NCI-H1417 treated with DMSO at 0.1 percent for 48 hours (cell line): Measurements from ENCODE around the gene NCKAP5.

Experiments
- DNase-seq: peaks from one replicate; lab custom pipeline; 2025; lab: John Stamatoyannopoulos, UW

Gene NCKAP5

DNA sequence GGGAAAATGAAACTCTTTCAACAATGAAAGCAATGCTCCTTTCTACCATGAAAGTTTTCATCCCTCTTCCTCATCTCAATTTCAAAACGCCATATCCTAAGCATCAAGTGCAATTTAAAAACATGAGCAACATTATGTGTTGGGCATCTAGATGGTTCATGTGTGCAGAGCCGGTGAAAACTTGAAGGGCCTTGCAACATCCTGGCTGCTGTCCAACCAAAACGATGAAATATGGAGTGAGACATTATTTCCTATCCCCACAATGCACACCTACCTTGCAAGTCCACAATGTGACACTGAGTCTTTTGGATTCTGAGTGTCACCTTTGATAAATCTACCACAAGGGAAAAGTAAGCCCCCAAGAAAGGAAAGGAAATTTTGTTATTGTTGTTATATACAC, 110.0 kb downstream of the NCKAP5 start:
- DNase-seq = no peak

DNA sequence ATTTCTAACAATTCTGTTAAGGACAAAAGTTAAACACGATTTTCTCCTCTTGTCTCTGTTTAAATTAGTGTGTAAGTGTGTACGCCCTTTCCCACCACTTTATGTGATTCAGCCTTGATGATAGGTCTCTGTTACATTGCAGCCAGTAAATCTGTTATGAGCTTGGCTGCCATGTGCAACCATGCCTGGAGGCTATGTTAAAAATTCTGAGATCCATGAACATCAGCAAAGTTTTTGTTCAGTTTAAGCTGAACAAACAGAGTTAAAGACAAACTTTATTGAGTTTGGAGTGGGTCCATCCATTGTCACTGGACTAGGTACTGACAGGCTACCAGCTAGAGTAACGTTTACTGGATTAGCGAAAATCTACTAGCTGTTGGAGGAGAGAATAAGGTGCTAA, 110.4 kb downstream of the NCKAP5 start:
- no peak for DNase-seq

DNA sequence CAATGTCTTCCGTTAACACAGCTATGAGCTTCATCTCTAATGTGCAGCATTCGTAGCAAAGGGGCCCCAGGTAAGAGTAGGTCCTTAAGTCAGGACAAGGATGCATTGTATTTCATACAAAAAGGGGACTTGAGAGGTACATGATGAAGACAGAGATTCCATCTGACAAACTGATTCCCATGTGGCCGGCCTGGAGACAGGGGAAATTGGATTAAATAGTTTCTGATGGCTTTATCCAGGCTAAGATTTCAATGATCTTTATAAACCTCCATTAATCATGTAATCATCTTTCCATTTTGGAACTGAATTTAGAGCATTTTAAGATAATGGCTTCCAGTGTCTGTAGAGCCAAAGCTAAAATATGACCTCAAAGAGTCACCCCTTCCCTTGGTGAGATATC, 111.3 kb downstream of the NCKAP5 start:
- DNase-seq = no peak

DNA sequence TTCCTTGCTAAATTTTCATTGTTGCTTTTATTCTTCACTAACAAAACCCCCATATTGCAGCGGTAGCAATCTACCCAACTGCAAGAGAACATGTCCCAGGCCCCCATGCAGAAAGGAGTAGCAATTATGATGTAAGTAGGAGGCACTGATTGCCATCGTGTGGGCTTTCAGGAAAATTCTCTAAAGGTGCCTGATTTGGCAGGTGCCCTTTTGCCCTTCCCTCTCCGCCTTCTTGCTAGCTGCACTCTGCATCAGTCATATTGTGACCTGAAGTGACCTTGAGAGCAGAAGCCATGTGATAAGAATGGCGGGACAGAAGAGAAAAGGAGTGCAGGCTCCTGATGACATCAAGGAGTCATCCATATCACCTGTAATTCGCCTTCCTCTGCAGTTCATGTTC, 112.1 kb downstream of the NCKAP5 start:
- DNase-seq = no peak

DNA sequence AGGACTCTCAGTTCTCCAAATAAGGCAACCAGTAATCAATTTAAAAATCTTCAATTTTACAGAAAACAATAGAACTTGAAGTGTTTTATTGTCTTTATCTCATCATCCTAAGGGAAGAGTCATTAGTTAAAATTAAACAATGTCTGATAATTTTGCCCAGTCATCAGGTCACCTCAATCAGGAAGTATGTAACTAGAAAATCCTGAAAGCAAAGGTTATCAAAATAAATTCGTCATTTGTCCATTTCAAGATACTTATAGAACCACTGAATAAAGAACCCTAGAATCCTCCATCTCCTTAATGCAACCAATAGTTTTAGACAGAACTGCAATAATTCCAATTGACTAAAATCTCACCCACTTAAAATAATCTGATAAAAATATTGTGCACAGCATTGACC, 115.2 kb downstream of the NCKAP5 start:
- no peak for DNase-seq

DNA sequence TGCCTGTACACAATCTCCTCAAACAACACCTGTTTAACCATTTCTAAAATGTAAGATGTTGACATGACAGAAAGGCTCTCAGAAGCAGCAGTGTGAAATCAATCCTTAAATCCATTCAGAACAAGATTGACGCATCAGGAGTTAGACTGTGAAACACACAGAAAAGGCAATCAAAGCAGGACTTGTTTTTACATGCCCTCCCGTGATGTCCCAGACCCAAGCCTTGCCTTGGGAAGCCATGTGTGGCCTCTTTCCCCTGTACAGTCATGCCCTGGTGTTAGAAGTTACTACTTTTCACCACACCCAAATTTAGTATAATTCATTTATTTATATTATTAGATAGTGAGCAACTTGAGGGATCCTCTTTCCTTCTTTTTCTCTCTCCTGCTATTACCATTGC, 115.7 kb downstream of the NCKAP5 start:
- DNase-seq = no peak

DNA sequence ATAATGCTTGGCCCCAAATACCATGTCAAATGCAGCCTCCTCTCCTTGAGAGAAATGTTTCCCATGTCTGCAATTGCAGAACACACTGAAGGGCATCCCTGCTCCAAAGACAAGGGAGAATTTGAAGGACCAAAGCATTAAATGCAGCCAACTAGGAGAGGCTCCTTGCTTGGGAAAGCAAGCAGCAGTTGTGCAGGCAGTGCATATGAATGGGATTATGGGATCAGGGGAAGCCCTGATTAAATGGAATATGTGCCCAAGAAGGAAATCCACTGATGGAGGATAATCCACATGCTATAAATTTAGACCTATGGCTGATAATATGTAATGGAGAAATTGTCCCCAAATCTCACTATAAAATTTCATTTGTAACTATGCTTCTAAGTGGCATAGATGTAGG, 116.1 kb downstream of the NCKAP5 start:
- DNase-seq = no peak

DNA sequence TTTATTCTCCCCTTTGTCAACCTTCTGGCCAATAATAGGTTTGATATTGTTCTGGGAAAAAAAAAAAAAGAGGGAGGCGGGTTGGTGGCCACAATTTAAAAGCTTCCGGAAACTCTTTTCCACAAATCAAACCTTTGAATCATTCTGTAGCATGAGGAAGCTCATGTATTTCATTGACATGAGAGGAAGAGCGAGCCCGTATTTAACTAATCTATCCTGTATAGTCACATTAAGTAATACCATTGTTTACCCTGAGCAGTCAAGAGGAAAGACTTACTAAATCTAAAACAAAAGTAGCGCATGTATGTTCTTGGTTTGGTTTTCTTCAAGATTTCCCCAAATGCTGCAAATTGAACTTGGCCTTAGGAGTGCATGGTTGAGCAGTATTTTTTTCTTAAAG, 120.1 kb downstream of the NCKAP5 start:
- DNase-seq = no peak

DNA sequence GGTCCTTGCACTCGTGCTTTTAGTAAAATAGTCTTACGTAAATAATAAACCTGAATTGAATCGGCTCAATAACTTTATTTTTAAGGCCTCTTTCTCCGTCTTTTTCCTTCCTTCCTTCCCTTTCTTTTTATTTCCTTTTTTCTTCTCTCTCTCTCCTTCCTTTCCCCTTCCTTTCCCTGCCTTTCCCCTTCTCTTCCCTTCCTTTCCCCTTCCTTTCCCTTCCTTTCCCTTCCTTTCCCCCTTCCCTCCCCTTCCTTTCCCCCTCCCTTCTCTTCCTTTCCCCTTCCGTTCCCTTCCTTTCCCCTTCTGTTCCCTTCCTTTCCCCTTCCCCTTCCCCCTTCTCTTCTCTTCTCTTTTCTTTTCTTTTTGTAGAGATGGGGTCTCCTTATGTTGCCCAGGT, 121.0 kb downstream of the NCKAP5 start:
- no peak for DNase-seq

DNA sequence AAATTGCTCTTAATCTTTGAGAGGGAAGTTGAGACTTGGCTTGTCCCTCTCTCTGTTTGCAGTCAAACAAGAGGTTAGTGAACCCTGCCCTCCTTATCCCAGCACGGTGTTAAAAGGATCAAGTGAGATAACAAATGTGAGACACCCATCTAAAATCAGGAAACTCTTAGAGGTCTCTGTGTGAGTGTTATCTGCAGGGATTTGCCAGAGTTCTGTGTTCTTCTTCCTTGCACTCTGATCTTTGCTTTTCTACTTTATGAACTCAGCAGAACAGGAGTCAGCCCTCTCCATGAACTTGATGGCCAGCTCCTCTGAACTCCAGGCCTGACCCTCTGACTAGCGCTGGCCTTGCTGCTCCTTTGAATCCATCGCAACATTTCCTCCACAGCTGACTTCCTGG, 123.8 kb downstream of the NCKAP5 start:
- no peak for DNase-seq

DNA sequence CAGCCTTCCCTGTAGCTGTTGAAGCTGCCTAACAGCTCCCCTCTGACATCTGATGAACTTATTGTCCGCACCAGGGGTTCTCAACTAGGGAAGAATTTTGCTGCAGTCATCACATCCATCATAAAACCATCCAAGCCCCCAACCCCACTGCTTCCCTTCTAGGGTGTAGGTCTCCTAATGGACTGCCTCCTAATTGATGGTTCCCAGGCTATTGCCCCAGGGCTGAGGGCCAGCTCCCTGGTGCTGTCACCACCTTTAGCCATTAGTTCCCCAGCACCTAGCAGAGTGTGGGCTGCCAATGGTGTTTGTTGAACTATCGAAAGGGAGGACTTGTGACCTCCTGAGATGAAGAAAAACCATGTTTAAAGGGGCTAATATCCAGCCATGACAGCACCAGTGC, 125.9 kb downstream of the NCKAP5 start:
- no peak for DNase-seq

DNA sequence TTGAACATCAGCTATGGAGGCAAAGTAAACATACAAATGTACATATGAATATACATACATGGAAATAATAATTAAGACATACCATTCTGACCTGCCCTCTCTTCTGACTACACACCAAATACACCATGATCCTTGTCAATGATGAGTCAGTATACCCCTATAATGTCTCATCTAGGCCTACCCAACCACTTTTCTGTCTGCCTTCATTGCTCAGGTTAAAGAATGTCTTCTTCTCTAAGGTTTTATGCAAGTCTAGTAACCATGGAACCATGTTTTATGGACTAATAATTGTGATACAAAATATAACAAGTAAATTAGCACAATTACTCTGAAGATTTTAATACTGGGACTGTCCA, 128.7 kb downstream of the NCKAP5 start:
- no peak for DNase-seq

DNA sequence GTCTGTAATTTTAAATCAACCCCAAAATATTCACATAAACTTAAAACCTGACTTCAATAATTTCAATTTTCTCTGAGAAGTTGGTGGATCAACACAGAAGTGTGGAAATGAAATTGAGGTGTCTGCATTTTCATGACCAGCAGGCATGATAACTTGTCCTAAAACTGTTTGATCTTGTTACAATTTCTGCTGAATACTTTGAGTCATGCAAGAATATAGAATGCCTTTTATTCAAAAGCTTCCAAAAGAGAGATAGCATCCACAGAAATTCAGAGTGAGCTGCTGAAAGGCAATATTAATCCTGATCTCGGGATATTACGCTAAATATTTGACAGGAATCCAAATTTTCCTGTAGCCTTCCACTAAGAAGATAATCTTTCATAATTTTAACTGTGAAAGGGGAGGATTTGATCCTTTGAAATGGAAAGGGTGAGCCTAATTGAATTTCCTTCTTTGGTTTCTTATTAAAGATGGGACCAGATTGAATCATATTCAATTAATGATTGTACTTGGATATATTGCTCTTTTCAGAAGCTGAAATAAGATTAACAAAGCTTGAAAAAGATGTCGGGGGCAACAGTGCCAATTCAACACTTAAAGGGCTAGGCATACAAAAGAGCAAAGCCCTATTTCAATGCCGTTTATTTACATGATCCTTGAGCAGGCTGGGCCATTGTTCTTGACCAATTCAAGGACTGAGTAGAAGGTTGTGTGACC, 129.3 kb downstream of the NCKAP5 start:
- DNase-seq = no peak

DNA sequence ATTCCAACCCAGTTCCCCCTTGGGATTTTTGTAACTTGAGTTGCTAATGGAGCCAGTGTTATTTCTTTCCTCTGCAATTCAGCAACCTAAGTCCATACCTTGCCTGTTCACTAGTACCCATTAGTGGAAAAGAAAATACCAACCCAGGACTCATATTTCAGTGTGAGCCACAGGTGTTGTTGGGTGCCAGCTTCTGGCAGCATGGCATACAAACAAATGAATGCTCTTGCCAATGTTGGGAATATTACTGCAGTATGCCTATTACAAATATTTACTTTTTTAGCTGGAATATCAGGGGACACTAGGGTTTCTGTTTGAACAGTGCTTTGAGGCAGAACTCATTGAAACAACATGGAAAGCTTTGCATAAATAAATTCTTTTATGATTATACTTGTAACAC, 130.2 kb downstream of the NCKAP5 start:
- no peak for DNase-seq

DNA sequence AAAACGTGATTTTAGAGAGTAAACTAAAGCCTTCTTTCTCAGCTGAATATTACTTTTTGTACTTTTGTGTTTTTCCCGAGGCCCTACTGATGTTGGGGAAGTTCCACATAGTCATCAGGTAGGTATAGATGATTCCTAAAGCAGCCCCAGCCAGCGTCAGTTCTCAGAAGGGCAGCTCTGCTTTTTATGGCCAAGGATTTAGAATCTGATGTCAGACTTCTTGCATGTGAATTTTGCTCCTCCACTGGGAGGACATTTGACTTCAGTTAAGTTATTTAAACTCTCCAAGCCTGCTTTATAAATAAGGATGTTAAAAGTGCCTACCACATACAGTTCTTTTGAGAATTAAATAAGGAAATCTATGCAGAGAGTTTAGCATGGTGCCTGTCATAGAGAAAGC, 130.8 kb downstream of the NCKAP5 start:
- no peak for DNase-seq

DNA sequence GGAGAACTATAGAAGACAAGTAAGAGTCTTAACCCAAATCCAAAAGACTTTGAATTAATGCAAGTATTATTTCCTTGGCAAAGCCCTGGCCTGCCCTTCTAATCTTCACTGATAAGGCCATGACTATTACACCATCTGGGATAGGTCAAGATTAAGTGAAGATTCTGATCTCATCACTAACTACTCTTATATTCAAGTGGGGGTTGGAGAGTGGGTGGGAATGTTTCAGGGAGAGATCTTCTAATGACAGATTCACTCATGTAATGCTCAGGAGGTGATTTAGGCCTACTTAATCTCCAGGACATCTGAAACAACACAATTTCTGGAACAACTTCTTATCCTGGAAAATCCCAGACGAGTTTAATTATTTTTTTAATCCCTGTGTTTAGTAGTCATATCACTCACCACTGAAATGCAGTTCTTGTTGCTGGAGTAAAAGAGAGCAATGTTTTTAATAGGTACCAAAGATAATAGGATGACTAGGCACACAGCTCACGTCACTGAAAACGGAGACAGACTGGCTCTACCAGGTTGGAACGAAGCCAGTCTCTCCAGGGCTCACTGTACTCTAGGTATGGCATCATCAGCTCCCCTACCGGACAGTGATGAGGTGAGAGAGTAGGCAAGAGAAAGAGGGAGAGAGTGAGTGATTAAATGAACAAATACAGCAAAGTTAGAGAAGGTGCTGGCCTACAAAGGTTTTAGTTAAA, 133.1 kb downstream of the NCKAP5 start:
- DNase-seq = no peak

DNA sequence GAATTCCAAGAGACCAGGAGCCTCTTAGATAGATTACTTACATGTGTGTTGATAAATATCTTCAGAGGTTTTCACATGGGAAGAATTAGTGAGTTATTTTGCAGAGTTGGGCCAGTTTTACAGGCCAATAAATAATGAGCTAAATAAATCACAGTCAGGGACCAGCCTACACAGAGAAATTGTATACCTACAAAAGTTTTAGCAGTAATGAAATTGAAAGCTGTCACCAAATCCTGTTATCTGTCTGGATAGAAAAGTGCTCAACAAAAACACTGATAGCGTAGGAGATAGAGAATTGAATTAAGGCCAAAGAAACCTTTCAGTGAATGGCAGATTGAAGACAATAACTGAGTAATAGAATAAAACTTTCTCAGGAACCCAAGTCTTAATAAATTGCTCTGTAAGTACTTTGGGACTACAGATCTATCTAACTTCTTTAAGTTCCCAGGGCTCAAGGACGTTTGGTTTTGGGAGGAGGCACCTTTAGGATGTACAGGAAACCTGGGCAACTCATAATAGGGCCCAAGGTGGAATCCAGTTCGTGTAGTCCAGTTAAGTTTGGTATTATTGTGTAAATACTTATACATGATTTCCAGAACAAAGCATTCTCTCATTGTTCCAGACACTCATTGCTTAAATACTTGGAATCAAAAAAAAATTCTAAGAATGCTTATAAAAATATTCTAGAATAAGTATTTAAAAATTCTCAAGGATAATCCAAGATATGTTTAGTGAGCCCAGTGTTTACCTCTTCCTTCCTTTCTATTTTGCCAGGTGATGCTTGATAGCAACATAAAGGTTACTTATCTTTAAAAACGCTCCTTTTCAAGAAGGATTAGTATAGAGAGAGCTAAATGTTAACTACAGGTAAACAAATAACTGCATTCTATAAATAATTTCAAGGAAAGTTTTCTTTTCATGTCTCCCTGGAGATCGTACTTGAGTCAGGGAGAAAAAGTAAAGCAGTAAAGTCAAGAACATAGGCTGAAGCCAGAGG, 134.5 kb downstream of the NCKAP5 start:
- no peak for DNase-seq

DNA sequence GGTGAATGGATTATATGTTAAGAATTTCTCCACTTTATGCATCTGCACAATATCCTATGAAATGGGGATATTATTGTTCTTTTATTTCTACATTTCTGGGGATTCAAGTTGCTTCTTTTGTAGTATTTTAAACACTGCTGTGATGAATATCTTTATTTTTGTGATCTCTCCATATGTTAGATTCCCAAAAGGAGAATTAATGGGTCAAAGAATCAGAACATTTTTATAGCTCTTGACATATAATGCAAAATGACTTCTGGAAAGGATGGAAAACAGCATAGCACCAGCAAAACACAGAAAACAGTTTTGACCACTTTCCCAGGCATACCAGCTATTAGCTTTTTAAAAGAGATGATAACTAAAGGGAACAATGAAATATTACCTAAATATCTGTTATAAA, 135.5 kb downstream of the NCKAP5 start:
- no peak for DNase-seq

DNA sequence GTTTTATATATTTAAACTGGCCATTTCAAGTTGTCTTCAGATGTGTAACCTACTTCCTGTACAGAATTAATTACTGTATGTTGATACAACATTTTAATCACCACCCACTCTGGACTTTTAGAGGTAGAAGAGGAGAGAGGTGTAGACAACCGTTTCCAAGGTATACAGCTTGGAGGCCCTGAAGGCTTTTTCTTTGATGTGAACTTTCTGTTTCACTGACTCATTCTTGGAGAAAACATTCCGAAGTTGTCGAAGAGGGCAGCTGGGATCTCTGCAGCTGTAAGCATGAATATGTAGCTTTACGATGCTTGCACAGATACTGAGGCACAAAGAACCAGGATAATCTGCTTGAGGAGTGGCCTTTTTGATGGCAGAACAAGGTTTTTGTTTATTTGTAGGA, 137.0 kb downstream of the NCKAP5 start:
- no peak for DNase-seq

DNA sequence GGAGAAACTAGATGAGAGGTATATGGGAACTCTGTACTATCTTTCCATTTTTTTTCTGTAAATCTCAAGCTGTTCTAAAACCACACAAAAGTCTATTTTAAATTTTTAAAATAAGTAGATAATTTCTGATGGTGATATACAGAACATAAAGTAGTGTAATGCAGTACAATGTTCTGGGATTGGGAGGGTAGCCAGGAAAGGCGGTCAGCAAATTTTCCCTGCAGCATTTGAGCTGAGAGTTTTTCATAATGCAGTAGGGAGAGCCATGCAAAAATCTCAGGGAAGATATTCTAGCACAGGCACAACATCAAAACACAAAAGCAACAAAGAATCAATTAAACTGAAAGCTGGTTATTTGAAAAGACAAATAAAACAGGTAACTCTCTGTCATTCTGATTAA, 141.5 kb downstream of the NCKAP5 start:
- no peak for DNase-seq

DNA sequence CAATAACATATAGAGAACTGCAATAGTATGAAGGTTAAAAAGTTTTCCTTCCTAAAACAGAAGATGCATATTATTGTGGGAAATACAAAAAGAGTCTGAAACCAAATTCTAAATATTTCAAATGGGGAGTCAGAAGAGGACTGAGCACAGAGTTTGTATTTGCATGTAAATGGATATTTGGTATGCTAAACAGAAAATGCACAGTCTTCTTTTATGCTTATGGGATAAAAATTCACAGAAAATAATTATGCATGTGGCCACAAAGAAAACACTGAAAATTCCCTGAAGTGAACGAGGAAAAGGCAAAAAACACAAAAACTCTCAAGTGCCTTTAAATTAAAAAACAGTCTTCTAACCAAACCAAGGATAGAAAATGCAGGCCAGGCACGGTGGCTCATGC, 142.7 kb downstream of the NCKAP5 start:
- no peak for DNase-seq

DNA sequence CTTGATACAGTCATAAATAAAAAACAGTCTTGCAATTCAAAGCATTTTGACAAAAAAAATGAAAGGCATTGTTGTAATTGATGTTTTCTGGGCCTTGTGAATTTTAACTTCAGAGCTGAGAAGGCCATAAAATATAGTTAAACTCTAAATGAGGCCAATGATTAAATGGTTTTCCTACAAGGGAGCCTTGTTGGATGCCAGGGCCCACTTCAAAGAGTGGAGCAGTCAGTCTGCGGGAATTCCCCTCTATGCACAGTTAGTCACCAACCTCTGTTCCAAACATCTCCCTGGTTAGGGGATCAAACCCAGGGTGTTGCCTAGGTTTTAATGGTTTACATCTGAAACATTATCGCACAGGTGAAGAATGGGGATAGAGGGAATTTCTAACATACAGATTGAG, 143.4 kb downstream of the NCKAP5 start:
- DNase-seq = no peak

DNA sequence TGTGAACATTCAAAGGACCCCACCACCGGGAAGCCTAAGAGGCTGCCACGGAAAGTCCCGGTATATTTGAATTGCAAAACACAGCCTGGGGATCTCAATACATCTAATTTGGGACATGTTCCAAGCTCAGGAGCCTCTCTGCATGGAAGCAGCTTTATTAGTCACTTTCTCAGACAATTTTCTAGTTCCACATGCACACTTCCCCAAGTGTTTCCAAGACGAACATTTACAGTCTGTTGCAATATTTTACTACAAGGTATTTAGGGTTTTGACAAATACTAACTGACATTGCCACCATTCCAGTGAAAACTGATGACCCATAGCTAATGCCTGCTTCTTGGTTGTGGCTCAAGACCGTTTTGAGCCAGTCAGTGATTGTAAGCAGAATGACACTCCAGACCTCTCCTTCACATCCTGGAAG, 145.3 kb downstream of the NCKAP5 start:
- no peak for DNase-seq
